ENCODE data around the gene CACNA1E. TPM values are rescaled to one million over a fixed set of nuclear protein-coding genes. Genes with fewer than 3 reads are reported as not detected.

Gene CACNA1E
- total RNA-seq, 2 donors from 2014 or later: 0.44 to 0.53 TPM

- DNase-seq: no peak
- Histone ChIP-seq H3K36me3 (no peaks in the 10 kb centered on the region), H3K9me3 (no peaks in the 10 kb centered on the region), H3K9ac (ENCODE audit: low read depth in 2 of 2, low read length in 2 of 2) (no peak overlapping the region), H3K27me3 (no peaks in the 10 kb centered on the region), H3K4me3 (no peak overlapping the region), H3K4me1 (no peaks in the 10 kb centered on the region), H3K27ac (no peak overlapping the region)
- intact Hi-C loops (cut with DNase I): no loop called here
- TF ChIP-seq, protein P1, sequence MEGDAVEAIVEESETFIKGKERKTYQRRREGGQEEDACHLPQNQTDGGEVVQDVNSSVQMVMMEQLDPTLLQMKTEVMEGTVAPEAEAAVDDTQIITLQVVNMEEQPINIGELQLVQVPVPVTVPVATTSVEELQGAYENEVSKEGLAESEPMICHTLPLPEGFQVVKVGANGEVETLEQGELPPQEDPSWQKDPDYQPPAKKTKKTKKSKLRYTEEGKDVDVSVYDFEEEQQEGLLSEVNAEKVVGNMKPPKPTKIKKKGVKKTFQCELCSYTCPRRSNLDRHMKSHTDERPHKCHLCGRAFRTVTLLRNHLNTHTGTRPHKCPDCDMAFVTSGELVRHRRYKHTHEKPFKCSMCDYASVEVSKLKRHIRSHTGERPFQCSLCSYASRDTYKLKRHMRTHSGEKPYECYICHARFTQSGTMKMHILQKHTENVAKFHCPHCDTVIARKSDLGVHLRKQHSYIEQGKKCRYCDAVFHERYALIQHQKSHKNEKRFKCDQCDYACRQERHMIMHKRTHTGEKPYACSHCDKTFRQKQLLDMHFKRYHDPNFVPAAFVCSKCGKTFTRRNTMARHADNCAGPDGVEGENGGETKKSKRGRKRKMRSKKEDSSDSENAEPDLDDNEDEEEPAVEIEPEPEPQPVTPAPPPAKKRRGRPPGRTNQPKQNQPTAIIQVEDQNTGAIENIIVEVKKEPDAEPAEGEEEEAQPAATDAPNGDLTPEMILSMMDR (IDR thresholded peaks at IDR 0.05): no peak
These were observed 40.0 kb upstream of the CACNA1E start for GRCh38 chr1:181443231-181443853.

- no peaks in the 10 kb centered on the region for H3K36me3 ChIP-seq
- H3K27me3 ChIP-seq: no peaks in the 10 kb centered on the region
- intact Hi-C loops (cut with DNase I): no loop called here
- H3K9me3 ChIP-seq: no peaks in the 10 kb centered on the region
- no peaks in the 10 kb centered on the region for H3K4me1 ChIP-seq
- H3K4me3 ChIP-seq: no peak overlapping the region
- H3K27ac ChIP-seq: no peak overlapping the region
- no peak for DNase-seq
- no peak overlapping the region for H3K9ac ChIP-seq (ENCODE audit: low read depth in 2 of 2, low read length in 2 of 2)
- TF ChIP-seq, protein P1 (IDR thresholded peaks at IDR 0.05): no peak
These were observed 37.9 kb upstream of the CACNA1E start for GRCh38 chr1:181445436-181445835.

- Histone ChIP-seq H3K9ac (ENCODE audit: low read depth in 2 of 2, low read length in 2 of 2) (no peak overlapping the region), H3K9me3 (no peaks in the 10 kb centered on the region), H3K27ac (no peak overlapping the region), H3K4me1 (no peaks in the 10 kb centered on the region), H3K4me3 (no peak overlapping the region), H3K27me3 (no peaks in the 10 kb centered on the region), H3K36me3 (no peaks in the 10 kb centered on the region)
- TF ChIP-seq, protein P1 (IDR thresholded peaks at IDR 0.05): no peak
- DNase-seq: no peak
- intact Hi-C loops (cut with DNase I): no loop called here
These were observed 34.9 kb upstream of the CACNA1E start for GRCh38 chr1:181448461-181448860.

GRCh38 chr1:181451661-181452230 is 31.6 kb upstream of the CACNA1E start:
- H3K9ac ChIP-seq (ENCODE audit: low read depth in 2 of 2, low read length in 2 of 2): no peak overlapping the region
- no peak overlapping the region for H3K4me3 ChIP-seq
- H3K4me1 ChIP-seq: no peaks in the 10 kb centered on the region
- H3K9me3 ChIP-seq: no peaks in the 10 kb centered on the region
- no peak for DNase-seq
- H3K27me3 ChIP-seq: no peaks in the 10 kb centered on the region
- no peaks in the 10 kb centered on the region for H3K36me3 ChIP-seq
- intact Hi-C loops (cut with DNase I): no loop called here
- TF ChIP-seq, protein P1 (IDR thresholded peaks at IDR 0.05): no peak
- H3K27ac ChIP-seq: no peak overlapping the region

GRCh38 chr1:181452746-181453145 is 30.6 kb upstream of the CACNA1E start:
- no peak overlapping the region for H3K9ac ChIP-seq (ENCODE audit: low read depth in 2 of 2, low read length in 2 of 2)
- no peaks in the 10 kb centered on the region for H3K36me3 ChIP-seq
- no peak for DNase-seq
- intact Hi-C loops (cut with DNase I): no loop called here
- no peak overlapping the region for H3K27ac ChIP-seq
- H3K4me1 ChIP-seq: no peaks in the 10 kb centered on the region
- H3K4me3 ChIP-seq: no peak overlapping the region
- no peaks in the 10 kb centered on the region for H3K9me3 ChIP-seq
- TF ChIP-seq, protein P1 (IDR thresholded peaks at IDR 0.05): no peak
- H3K27me3 ChIP-seq: no peaks in the 10 kb centered on the region
